C1 segment of cervical spinal cord (tissue), 14 donors: ENCODE measurements around the gene SAPCD2.

Source experiments
- DNase-seq, 14 donors: peaks; one replicate each; lab custom pipeline; 2025; lab: John Stamatoyannopoulos, UW

The SAPCD2 gene

GRCh38 chr9:137049544-137050449 is 20.6 kb downstream of the SAPCD2 start:
- peak in 8 of 14 donors; percentile 12 to 58 (median 40) for DNase-seq

- peak in 8 of 14 donors; percentile 27 to 77 (median 52) for DNase-seq
These were observed 21.5 kb downstream of the SAPCD2 start for GRCh38 chr9:137048655-137049543.

GRCh38 chr9:137046088-137046787 is 24.1 kb downstream of the SAPCD2 start, which contains the start of gene NPDC1:
NPDC1 (minus strand) TSS chr9:137046177; CDS start chr9:137045989, 188 bp downstream.
- peak in 12 of 14 donors; percentile 41 to 76 (median 60) for DNase-seq

DNA sequence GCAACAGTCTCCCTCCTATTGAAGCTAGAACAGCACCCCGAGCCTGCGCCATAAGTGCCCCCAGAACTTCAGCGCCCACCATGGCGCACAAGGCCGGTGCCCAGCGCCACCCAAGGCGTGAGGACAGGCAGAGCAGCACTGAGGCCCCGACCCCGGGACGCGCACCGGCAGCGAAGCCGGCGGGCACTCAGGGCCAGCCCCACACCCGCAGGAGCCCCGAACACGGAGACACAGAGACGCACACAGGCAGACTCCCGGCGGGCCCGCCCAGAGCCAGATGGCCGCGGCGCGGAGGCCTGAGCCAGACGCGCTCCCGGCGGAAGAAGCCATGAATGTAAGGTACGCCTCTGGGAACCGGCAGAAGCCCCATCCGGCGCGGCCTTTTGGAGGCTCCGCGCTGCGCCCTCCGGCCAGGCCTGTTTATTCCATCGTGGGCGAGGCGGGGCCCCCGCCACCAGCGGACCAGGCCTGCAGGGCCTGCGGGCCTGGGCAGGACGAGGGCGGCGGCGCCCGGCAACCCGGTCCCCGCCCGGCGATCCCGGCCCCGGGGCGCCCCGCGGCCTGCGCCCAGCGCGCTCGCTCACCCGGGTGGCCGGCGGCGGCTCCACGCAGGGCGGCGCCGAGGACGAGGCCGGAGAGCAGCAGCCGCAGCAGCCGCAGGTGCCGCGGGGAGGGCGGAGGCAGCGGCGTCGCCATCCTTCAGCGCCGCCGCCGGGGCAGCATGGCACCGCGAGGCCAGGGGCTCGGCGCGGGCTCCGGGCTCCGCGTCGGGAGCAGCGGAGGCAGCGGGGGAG is 24.9 kb downstream of the SAPCD2 start:
- DNase-seq: peak in 2 of 14 donors; percentile 23 to 63

- peak in 6 of 14 donors; percentile 32 to 76 (median 46) for DNase-seq
These were observed 25.7 kb downstream of the SAPCD2 start for GRCh38 chr9:137044502-137045177.

GRCh38 chr9:137044037-137044436 is 26.3 kb downstream of the SAPCD2 start:
- no peak for DNase-seq

DNA sequence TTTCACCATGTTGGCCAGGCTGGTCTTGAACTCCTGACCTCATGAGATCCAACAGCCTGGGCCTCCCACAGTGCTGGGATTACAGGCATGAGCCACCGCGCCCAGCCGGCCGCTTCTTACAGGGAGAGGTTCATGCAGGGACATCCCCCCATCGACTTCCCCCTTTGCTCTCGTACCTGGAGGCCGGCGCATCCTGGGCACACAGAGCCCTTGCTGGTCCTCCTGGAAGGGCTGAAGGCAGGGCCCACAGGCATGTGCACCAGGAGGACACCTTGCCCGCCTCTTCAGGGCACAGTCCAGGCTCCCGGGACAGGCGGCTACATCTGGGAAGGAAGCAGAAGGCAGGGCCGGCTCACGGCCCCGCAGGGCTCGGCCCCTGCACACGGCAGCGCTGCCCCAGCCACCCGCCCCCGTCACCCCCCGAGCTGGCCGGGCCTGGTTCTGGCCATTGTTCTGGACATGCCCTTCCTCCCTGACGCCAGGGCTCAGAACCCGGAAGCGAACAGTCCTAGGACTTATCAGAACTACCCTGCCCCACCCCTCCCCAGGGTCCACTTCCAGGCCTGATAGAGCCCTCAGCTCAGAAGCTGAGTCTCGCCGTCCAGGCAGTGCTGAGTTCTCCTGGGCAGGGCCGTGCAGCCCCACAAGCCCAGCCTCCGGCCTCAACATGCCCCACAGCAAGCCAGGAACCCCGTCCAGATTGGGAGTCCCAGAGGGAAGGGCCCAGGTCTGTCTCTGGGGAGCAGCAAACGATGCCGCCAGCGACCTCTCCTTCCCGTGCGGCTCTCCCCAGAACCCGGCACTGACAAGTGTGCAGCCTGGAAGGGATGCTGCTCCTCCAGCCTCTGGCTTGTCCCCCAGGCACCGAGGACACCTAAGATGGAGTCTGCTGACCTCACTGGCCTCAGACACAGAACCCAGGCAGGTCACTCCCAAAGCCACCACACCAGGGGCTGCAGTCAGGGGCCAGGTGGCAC is 27.3 kb downstream of the SAPCD2 start:
- no peak for DNase-seq

DNA sequence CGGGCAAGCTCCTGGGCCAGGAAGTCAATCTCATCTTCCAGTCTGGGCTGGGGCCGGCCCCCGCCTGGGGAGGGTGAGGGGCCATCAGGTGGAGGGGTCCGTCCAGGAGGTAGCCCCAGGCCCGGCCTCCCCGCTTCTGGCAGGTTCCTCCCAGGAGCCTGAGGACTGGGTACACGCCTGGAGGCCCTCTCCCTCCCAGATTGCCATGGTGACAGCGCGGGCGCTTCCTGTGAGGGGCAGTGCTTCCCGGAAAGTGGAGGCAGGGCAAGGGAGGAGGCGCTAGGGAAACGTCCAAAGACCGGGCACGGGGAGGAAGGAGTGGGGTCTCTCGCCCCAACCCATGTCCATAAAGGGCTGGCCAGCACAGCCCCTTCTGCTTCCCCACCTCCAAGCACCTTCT is 29.2 kb downstream of the SAPCD2 start:
- no peak for DNase-seq

GRCh38 chr9:137040568-137040967 is 29.8 kb downstream of the SAPCD2 start:
- DNase-seq: no peak

GRCh38 chr9:137039611-137040366 is 30.6 kb downstream of the SAPCD2 start:
- no peak for DNase-seq

- DNase-seq: no peak
These were observed 31.4 kb downstream of the SAPCD2 start for GRCh38 chr9:137038916-137039315.

- no peak for DNase-seq
These were observed 32.9 kb downstream of the SAPCD2 start for GRCh38 chr9:137037483-137037882.

DNA sequence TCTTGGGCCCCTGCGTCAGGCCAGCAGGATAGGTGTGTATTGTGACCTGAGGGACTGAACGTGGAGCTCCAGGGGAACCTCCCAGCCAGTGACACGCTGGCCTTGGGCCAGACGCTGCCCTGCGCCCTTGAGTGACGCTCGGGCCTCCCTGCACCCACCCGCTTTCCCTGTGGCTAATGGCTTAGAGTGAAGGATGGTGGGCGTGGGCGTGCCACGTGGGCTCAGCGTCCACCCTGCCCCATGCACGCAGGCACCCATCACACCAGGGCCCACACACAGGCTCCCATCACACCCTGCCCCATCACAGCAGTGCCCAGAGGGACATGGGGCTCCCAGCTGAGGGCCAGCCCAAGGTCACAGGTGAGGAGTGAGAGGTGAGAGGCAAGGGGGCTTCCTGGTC is 33.3 kb downstream of the SAPCD2 start:
- DNase-seq: no peak

GRCh38 chr9:137035937-137036336 is 34.4 kb downstream of the SAPCD2 start:
- no peak for DNase-seq

- no peak for DNase-seq
These were observed 34.9 kb downstream of the SAPCD2 start for GRCh38 chr9:137035507-137035834.

GRCh38 chr9:137034709-137035506 is 35.4 kb downstream of the SAPCD2 start:
- DNase-seq: peak; percentile 30 to 90 (median 73)

DNA sequence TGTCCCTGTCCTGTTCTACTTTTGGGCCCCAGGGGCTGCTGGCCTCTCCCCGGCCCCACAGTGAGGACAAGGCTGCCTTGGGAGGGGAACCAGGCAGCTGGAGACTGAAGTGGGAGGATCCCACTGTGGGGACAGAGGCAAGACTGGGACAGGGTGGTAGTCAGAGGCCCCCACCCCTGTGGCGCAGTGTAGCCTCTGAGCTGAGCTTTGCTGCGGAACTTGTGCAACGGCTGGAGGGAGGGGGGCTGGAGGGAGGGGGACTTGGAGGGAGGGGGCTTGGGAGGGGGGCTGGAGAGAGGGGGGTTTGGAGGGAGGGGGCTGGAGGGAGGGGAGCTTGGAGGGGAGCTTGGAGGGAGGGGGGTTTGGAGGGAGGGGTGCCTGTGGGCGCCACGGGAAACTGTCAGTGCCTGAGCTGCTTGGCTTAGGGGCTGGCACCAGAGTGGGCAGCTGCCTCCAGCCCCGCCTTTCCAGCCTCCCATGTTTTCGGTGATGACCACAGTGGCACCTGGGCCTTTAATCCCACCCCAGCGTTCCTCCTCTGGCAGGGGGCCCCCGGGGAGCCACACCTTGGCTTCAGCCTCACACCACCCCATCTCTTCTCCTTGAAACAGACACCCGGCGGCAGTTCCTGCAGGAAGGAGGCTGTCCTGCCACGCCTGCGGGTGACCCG is 36.2 kb downstream of the SAPCD2 start:
- DNase-seq: no peak
